Activated T-helper 9 cell treated with anti-CD3 and anti-CD28 coated beads, Interleukin-2, amount 50 U/mL, for 16 hours (primary cell): ENCODE results near the gene INPP4B.
"Not testable (repeated sequence)": the region's sequence is repeated elsewhere in the genome, so short reads cannot be mapped to it uniquely, and the experiment has no call there.

ENCODE experiments used
- DNase-seq: peaks from one replicate; pipeline ENCODE4 v3.0.0-alpha.2; 2020; ENCODE audit warnings: low read depth

Gene INPP4B

DNA sequence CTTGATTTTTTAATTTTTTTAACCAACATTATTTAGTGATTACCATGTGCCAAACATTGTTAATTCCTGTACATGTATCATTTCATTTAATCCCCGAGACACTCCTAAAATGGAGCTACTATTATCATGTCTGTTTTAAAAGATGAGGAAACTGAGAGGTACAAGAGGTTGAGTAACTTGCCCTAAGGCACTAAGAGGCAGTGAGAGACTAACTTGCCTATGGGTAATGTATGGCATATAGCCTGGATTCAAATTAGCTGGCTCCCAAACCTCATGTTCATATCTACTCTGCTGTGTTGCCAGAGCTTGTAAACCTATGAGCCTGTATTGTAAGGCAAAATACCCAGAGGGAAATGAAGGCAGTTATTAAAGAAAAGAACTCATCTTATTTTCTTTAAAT lies 766.1 kb downstream of the INPP4B start:
- no peak for DNase-seq

DNA sequence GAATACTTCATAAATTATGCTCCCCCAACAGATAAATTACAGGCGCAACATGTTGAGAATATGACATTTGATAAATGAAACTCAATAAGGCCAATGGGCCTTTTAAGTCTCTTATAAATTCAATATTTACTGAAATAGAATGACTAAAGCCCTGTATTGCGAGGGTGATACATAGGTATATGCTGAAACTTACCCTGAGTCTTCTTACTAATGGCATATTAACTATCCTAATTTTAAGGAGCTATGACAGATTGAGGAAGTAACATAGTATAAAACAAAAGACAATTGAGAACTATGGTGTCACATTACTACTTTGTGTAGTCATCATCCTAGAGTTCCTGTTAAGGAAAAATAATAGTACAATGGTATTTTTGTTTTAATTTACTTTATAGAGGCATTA lies 769.1 kb downstream of the INPP4B start:
- no peak for DNase-seq

DNA sequence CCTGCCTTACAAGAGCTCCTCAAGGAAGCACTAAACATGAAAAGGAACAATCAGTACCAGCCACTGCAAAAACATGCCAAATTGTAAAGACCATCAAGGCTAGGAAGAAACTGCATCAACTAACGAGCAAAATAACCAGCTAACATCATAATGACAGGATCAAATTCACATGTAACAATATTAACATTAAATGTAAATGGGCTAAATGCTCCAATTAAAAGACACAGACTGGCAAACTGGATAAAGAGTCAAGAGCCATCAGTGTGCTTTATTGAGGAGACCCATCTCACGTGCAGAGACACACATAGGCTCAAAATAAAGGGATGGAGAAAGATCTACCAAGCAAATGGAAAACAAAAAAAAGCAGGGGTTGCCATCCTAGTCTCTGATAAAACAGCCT lies 777.8 kb downstream of the INPP4B start:
- not testable (repeated sequence) for DNase-seq

DNA sequence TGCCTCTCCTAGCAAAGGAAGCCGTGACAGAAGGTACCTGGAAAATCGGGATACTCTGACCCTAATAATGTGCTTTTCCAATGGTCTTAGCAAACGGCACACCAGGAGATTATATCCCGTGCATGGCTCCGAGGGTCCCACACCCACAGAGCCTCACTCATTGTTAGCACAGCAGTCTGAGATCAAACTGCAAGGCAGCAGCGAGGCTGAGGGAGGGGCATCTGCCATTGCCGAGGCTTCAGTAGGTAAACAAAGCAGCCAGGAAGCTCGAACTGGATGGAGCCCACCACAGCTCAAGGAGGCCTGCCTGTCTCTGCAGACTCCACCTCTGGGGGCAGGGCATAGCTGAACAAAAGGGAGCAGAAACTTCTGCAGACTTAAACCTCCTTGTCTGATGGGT lies 779.5 kb downstream of the INPP4B start:
- not testable (repeated sequence) for DNase-seq

DNA sequence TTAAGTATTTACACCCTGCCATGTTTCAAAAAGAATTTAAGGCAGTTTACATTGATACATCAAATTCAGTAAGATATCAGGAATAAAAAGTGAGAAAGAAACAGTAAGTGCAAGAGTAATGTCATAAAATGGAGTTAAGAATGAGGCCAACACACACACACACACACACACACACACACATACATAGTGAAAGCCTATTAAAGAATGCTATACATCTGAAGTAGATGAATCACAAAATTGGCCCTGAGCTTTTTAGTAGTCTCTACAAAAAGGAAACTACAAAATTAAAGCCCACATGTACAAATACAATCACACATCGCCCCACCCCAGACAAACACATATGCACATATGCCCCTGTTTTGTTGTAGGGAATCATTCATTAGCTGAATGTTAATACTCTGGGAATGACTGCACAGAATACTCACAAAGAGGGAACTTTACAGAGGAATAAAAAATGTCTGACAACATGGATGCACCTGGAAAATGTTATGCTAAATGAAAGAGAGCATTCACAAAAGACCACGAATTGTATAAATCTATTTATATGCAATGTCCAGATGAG lies 780.9 kb downstream of the INPP4B start:
- DNase-seq, result no peak

DNA sequence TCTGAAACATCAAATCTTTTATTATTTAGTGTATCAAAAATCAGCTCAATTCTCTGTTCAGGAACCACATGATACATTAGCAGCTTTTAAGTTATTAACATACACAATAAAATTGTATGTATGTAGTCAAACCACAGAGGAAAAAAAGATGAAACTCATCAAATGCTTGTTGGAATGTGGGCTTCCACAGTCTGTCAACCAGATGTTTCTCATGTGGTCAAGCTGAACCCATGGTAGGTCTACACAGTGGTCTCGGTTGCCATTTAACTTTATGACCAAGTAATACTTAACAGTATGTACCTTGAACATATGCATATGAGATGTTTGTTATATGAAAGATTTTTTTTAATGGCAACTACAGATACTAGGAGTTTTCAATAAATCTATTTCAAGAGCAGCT lies 781.9 kb downstream of the INPP4B start:
- DNase-seq, result no peak

DNA sequence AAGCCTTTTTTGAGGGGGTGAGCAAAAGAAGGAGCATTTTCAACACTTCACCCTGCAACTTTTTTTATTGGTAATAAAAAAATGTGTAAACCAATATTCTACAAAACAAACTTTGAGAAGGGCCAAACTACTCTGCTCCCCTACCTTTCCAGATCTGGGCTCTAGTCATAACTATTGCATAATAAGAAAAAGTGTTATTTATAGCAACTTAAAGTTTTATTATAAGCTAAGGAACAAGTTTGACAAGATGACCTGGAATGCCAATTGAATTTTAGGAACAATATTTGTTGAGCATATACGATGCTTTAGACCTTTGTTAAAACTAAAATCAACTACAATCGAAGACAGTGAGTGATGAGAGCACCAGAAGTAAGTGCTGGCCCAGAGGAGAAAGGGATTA lies 800.1 kb downstream of the INPP4B start:
- DNase-seq, result no peak

DNA sequence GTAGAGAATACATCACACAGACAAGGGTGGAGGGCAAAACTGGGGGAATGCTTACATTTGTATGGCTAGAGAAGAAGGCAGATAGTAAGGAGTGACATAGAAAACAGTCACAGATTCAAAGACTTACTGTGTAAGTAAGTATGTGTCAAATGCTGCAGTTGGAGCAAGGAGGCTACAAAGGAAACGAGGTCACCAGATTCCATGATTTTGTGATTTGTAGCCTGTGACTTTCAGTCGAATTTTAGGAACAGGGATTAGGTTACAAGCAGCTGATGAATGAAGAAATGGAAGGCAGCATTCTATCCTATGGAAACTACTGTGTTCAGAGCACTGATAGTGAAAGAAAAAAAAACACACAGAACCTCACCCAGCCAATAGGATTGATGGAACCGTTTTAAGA lies 801.8 kb downstream of the INPP4B start:
- no peak for DNase-seq

DNA sequence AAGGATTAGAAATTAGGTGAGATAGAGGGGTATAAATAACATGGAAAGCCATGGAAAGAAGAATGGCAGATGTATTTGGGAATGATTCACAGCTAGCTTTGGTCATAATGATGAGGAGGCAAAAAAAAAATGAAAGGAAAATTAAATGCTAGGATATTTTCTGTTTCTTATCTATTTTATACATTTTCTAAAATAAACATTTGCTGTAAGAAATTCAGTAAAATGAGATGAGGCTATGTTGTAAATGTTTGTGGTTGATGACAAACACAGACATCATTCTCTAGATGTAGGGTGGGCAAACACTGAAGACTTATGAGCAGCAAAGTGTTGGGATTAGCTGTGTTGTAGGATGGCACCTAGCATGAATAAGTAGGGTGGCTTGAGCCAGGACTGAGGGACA lies 802.6 kb downstream of the INPP4B start:
- no peak for DNase-seq

DNA sequence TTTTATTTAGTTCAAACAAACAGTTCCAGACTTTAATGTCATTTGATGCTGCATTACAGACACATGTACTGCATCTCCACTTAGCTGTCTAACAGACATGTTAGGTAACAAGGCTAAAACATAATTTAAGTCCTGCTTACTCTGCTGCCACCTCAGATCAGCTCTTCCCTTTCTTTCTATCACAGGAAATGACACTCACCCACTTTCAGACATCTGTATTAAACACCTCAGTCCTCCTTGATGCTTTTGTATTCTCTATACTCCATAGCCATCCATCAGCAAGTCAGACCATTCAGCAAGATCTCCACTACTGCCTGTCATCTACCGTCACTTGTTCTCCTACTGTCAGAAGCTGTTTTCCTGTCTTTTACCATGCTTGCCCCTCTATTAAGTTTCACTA lies 804.3 kb downstream of the INPP4B start:
- no peak for DNase-seq

DNA sequence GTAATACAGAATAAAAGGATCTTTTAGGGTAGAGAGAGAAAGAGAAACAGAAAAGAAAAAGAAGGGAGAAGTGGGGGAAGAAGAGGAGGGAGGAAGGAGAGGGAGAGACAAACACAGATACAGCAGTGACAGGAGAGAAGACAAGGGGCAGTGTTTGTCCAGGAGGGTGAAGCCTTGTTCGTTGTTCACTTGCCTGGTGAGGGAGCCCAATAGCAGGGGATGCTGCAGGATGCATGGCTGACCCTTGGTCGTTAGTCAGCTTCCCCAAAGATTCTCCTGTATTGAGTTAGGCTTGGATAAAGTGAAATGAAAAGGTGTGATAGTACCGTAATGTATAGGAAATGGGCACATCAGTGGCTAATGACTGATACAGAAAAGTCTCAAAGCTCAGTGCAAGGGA lies 806.1 kb downstream of the INPP4B start:
- no peak for DNase-seq

DNA sequence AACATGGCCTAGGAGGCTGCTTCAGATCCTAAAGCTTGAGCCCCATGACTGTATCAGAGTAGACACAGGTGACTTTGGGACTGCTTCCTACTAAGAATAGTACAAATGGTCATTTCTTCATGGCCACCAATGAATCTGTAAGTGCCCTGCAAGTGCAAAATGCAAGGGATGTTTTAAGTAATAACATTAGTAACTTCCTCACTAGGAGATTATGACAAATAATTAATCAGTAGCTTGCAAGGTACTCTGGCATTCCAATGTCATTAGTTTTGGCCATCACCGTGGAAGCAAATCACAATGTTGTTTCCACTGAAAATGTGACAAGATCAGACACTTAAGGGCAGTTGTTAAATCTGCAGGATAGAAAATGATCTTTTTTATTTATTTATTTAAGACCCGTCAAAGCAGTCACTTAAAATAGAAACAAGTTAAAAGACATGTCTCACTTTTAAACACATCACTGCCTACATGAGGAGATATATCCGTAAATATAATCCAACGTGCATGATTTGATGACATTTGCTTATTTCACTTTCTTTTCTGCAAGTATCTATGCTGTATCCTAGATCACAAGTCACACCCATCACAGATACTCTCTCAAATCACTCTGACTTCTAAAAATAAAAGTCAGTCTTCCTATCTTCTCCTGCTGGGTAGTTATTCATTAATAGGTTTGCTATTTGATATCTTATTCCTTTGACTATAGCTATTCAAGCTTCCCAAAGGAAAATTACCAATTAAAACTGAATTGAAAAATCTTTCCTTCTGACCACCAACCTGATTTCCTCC lies 809.1 kb downstream of the INPP4B start:
- DNase-seq, result no peak

DNA sequence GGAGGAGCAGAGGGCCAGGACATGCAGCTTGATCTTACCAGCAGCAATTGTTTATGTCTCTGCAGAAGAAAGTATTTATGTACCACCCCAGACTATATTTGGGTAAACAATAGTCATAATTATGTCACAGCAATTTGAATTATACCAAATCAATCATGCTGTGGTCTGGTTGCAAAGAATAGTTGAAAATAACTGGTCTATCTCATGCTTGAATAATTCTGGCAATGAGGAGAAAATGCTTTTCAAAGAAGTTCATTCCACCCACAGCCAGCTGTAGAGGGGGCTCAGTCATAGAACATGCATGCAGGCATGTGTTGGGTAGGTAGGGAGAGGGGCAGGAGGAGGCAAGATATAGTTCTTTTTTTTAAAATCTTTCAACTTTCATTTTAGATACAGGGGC lies 810.5 kb downstream of the INPP4B start:
- no peak for DNase-seq

DNA sequence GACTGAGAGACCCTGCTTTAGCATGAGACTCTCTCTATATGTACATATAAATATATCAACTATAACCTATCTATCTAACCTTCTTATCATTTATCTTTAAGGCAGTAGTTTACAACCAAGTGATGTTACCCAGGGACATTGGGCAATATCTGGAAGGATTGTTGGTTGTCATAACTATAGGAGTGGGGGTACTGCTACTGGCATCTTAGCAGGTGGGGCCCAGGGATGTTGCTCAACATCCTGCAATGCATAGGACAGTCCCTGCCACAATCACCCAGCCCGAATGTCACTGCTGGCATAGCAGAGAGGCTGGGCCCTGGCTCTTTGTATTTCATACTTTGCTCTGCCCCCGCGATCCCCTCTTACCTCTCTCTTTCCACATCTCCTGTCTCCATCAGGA lies 812.0 kb downstream of the INPP4B start:
- no peak for DNase-seq

DNA sequence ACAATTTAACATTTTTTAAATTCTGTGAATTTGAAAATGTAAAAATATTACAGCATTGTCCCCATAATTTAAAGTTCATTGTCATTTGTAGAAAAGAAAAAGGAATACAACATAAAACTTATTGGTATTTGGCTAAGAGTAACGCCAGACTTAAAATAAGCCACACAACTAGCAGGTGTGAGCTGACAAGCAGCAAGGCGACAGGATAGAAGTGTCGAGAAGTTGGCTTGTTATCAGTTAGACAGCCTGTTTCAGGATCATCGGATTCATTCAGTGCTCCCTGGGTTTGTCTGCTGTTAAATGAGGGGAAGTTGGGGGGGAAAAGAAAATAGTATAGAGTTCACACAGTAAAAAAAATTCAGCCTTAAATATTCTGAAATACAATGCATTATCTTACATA lies 816.1 kb downstream of the INPP4B start:
- no peak for DNase-seq

DNA sequence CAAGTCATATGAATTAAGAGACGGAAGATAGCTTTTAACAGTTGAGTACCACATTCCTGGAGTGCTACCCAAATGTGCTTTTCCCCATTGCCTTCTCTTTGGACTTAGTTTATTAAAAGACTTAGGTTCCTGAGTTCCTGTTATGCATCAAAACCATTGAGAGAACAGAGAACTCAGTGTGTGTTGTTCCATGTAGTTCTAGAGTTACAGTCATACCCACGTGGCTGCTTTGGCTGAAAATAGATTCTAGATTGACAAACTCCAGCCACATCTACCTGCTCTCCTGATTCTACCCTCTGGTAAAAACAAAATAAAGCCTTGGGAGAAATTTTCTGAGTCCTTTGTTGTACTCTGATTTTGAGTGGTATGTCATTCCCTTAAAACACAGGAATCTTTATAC lies 824.3 kb downstream of the INPP4B start:
- no peak for DNase-seq

DNA sequence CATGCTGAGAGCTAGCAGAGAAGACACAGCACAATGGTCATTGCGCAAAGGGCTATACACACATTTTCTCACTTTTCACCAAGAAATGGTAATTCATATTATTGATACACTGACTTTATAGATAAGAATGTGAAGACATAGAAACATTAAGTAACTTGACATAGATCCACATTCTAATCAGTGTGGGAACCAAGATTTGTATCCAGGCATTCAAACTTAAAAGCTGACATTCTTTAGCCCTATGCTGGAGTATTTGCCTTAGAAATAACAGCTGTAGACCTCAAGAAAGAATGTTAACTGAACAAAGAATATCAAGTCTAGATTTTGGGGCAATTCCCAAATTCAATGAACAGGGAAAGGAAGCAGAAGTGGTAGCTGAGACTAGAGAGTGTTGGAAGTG lies 824.9 kb downstream of the INPP4B start:
- DNase-seq, result no peak

DNA sequence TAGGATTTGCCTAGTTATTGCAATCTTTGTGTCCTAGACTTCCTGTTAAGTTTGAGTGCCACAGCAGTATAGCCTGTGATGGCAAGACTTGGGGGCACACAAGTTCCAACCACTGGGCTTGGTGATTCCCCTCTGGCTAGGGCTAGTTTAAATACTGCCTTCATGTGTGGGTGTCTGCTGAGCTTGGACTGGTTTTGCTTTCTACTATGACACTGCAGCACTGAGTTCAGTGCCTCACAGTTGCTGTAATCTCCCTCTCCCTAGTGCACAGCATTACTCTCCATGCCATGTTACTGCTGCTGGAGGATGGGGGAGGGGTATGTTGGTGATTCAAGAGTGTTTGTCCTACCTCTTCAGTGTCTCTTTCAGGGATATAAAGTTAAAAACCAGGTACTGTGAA lies 830.1 kb downstream of the INPP4B start:
- DNase-seq, result no peak

DNA sequence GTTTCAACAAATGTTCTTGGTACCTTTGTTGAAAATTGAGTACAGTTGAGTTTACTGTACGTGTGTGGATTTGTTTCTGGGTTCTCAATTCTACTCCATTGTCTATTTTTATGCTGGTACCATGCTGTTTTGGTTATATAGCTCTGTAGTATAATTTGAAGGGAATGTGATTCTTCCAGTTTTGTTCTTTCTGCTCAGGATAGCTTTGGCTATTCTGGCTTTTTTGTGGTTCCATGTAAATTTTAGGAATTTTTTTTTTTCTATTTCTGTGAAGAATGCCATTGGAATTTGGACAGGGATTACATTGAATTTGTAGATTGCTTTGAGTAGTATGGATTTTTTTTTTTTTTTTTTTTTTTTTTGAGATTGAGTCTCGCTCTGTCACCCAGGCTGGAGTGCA lies 836.4 kb downstream of the INPP4B start:
- DNase-seq, result no peak

DNA sequence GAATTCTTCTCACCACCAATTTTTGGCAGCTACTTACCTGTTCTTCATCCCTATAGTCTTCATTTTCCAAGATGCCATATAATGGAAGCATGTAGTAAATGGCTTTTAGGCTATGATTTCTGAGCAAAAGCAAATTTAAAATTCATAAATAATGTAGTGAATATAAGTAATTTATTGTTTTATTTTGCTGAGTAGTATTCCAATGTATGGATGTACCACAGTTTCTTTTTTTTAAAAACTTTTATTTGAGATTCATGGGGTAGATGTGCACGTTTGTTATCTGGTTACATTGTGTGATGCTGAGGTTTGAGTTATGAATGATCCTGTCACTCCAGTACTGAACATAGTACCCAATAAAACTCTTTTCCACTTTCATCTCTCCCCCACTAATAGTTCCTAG lies 840.6 kb downstream of the INPP4B start:
- DNase-seq, result no peak

DNA sequence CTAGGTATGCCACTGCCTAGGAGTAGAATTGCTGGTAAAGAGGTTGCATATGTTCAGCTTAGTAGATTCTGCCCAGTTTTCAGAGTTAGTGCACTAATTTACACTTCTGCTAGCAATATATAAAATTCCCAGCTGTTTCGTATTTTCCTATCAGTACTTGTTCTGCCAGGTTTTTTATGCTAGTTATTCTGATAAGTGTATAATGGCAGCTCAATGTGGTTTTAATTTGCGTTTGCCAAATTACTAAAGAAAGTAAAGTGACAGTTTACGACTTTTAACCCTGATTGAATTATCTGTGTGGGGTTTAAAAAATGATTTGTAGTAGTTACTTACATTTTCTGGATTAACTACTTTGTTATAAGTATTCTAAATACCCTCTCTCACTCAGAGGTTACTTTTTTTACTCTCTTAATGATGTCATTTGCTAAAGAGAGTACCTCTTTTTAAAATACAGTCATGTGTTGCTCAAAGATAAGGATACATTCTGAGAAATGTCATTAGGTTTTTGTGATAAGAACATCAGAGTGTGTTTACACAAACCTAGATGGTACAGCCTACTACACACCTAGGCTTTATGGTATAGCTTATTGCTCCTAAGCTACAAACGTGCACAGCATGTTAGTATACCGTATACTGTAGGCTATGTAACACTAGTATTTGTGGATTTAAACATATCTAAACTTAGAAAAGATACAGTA lies 846.5 kb downstream of the INPP4B start:
- no peak for DNase-seq

DNA sequence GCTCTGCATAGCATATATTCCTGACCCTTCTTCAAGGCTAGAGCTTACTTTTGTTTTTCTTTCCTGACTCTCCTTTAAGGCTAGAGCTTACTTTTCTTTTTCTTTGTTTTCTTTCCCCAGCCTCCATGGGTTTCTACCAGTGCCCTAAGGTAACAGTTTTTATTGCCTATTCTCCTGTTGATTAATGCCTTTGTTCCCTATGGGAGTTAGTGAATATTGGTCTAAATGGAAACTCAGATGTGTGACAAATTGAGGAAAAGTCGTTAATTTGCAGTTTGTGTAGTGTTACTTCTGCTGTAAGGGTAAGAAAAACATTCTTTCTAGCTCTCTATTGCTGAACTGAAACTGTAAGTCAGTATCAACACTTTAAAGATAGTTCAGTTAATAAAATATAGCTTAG lies 851.0 kb downstream of the INPP4B start:
- no peak for DNase-seq

DNA sequence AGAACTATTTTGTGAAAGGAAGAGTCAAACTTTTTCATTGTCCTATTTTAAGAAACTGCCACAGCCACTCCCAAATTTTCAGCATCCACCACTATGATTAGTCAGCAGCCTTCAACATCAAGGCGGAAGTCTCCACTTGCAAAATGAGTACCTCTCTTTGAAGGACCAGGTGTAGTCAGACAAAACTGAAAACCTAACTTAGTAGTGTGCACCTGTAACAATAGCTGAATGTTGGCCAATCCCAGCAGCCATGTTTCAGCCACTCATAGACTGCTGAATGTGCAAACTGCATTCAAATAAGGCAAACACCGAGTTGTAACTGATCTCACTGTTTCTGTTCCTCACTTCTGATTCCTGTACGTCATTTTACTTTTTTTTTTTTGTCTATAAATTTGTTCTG lies 868.7 kb downstream of the INPP4B start:
- DNase-seq, result no peak
